Endothelial cell of umbilical vein (primary cell): ENCODE results near the gene CSMD2. TPM values are rescaled to one million over a fixed set of nuclear protein-coding genes. Genes with fewer than 3 reads are reported as not detected.

Experiments used
- BruUV-seq: library from RNA; stranded (reverse); fragments of 400-500 nt; replicated peaks from 2 replicates; lab custom pipeline; 2021; lab: Mats Ljungman, UMichigan
- CTCF ChIA-PET: fragments of 300-600, 350-600 bp; sonication (Branson Sonifier 250); formaldehyde crosslinking; loops from one replicate; lab custom pipeline; 2021; ENCODE audit warnings: antibody characterized with exemption, inconsistent platforms; lab: Charles Lee
- POLR2A ChIA-PET: fragments of 300-600, 350-600 bp; sonication (Branson Sonifier 250); formaldehyde crosslinking; loops from one replicate; lab custom pipeline; 2021; ENCODE audit warnings: antibody characterized with exemption, inconsistent platforms; lab: Charles Lee
- DNase-seq: peaks from one replicate; pipeline ENCODE4 v3.0.0-alpha.2; 2011; ENCODE audit warnings: low read depth, low spot score
- FAIRE-seq: peaks from 2 replicates; lab custom pipeline; 2011; peaks lifted over from hg19 to GRCh38; lab: Jason Lieb, UNC
- H2AFZ ChIP-seq: 2 replicates; pipeline ENCODE4 v1.6.0; 2012; ENCODE audit warnings: low read depth, low read length, control low read depth, inconsistent platforms
- H3K27ac ChIP-seq: 2 replicates; pipeline ENCODE4 v1.5.1; 2011; ENCODE audit warnings: low read depth, mild to moderate bottlenecking, control low read depth, low read length, moderate library complexity; ENCODE audit not compliant: insufficient read depth
- H3K27me3 ChIP-seq, 2 experiments: 2 replicates each; pipeline versions ENCODE4 v1.6.0 to v1.6.1; 2011; ENCODE audit warnings: low read length in 2 of 2, mixed read lengths in 1 of 2; ENCODE audit not compliant: control insufficient read depth in 2 of 2, insufficient read depth in 2 of 2
- H3K36me3 ChIP-seq, 2 experiments: 2 replicates in 1 of 2; 3 replicates in 1 of 2; pipeline ENCODE4 v1.5.1; 2011; ENCODE audit warnings: low read length in 2 of 2, mild to moderate bottlenecking in 1 of 2, moderate library complexity in 1 of 2; ENCODE audit not compliant: control insufficient read depth in 2 of 2, insufficient read depth in 2 of 2; ENCODE audit errors: extremely low read depth in 1 of 2
- H3K4me1 ChIP-seq: 3 replicates; pipeline ENCODE4 v1.5.1; 2011; ENCODE audit warnings: mild to moderate bottlenecking, low read length; ENCODE audit not compliant: control insufficient read depth, insufficient read depth; ENCODE audit errors: extremely low read depth
- H3K4me2 ChIP-seq: 2 replicates; pipeline ENCODE4 v1.6.1; 2011; ENCODE audit warnings: low read length, control low read depth, mixed read lengths; ENCODE audit not compliant: insufficient read depth
- H3K4me3 ChIP-seq, 3 experiments: fragments of 200-600 bp in 1 of 3; sonication (generic), shearing (Covaris generic) in 1 of 3; replicated peaks in 1 of 3; 2 replicates each; pipeline ENCODE4 v1.5.1; 2011 to 2016; ENCODE audit warnings: control low read depth in 3 of 3, low read length in 3 of 3, mild to moderate bottlenecking in 2 of 3, inconsistent platforms in 1 of 3, low read depth in 1 of 3, moderate library complexity in 1 of 3; ENCODE audit not compliant: insufficient read depth in 1 of 3
- H3K79me2 ChIP-seq: 2 replicates; pipeline ENCODE4 v1.6.0; 2012; ENCODE audit warnings: low read length, inconsistent platforms; ENCODE audit not compliant: control insufficient read depth, insufficient read depth
- H3K9ac ChIP-seq: replicated peaks from 2 replicates; pipeline ENCODE3; 2011; ENCODE audit warnings: low read length, control low read depth; ENCODE audit not compliant: insufficient read depth; ENCODE audit errors: extremely low read depth
- H3K9me1 ChIP-seq: replicated peaks from 3 replicates; pipeline ENCODE4 v1.6.0; 2011; ENCODE audit warnings: mild to moderate bottlenecking, low read length; ENCODE audit not compliant: control insufficient read depth, insufficient read depth; ENCODE audit errors: extremely low read depth
- H3K9me3 ChIP-seq: replicated peaks from 2 replicates; pipeline ENCODE4 v1.5.1; 2012; ENCODE audit warnings: low read length, inconsistent platforms; ENCODE audit not compliant: control insufficient read depth, insufficient read depth
- H4K20me1 ChIP-seq: replicated peaks from 2 replicates; pipeline ENCODE3; 2011; ENCODE audit warnings: mild to moderate bottlenecking, low read length; ENCODE audit not compliant: control insufficient read depth, insufficient read depth; ENCODE audit errors: extremely low read depth
- EZH2 ChIP-seq: IDR thresholded peaks from 2 replicates; pipeline ENCODE4 v1.6.1; 2012; ENCODE audit warnings: borderline replicate concordance, low read depth, mild to moderate bottlenecking, moderate library complexity, low read length, inconsistent platforms; ENCODE audit not compliant: severe bottlenecking
- FOS ChIP-seq: IDR thresholded peaks from 2 replicates; pipeline ENCODE4 v1.6.1; 2011; ENCODE audit warnings: mild to moderate bottlenecking, low read length, moderate library complexity, borderline replicate concordance; ENCODE audit not compliant: insufficient read depth
- GATA2 ChIP-seq: IDR thresholded peaks from 2 replicates; pipeline ENCODE4 v1.7.0; 2011; ENCODE audit warnings: low read depth, mild to moderate bottlenecking, moderate library complexity, mixed read lengths, low read length; ENCODE audit not compliant: insufficient read length, insufficient read depth
- JUN ChIP-seq: IDR thresholded peaks from 2 replicates; pipeline ENCODE4 v1.6.1; 2011; ENCODE audit warnings: borderline replicate concordance, low read depth; ENCODE audit not compliant: insufficient read length, insufficient read depth
- MYC ChIP-seq: IDR thresholded peaks from one replicate; pipeline ENCODE4 v1.6.1; 2011; ENCODE audit warnings: mild to moderate bottlenecking, low read depth, low read length
- POLR2A ChIP-seq: IDR thresholded peaks from 2 replicates; pipeline ENCODE4 v1.6.1; 2012; ENCODE audit warnings: low read depth, mild to moderate bottlenecking, control low read depth, low read length
- POLR2AphosphoS5 ChIP-seq: IDR thresholded peaks from 2 replicates; pipeline ENCODE4 v1.6.1; 2012; ENCODE audit warnings: low read depth, mild to moderate bottlenecking, control low read depth, low read length, moderate library complexity; ENCODE audit not compliant: insufficient read depth
- dilution Hi-C: fragments of 300-500 bp; cut with MboI; formaldehyde crosslinking; loops from one replicate; pipeline ENCODE4 v1.15.0; 2019; ENCODE audit warnings: low sequenced_read_pairs; ENCODE audit not compliant: extremely low pct_ligation_motif_present
- intact Hi-C: fragments of 100-400 bp; cut with micrococcal nuclease; formaldehyde crosslinking; loops from one replicate; pipeline ENCODE4 v1.10.0; 2022
- polyA plus RNA-seq, 4 experiments: library from polyadenylated mRNA; depleted of rRNA in 3 of 4; stranded (reverse) in 3 of 4; unstranded in 1 of 4; fragments of >200 nt; gene quantifications; 2 replicates each; pipeline versions ENCODE4 v1.2.1 to v1.2.3, GENCODE V29; 2011 to 2012; ENCODE audit warnings: missing spikeins in 1 of 4
- total RNA-seq: library from RNA; stranded (reverse); gene quantifications from 2 replicates; pipeline ENCODE4 v1.2.3, GENCODE V29; 2021
- TF ChIP-seq, protein P1 (sequence below): IDR thresholded peaks from 2 replicates; pipeline ENCODE4 v1.6.1; 2011; ENCODE audit not compliant: insufficient read depth, insufficient read length
- TF ChIP-seq, protein P2 (sequence below), 2 donors: IDR thresholded peaks; 1 replicate in 1 of 2; 2 replicates in 1 of 2; pipeline ENCODE4 v1.5.1; 2011; ENCODE audit warnings: low read length in 2 of 2, mild to moderate bottlenecking in 2 of 2, moderate library complexity in 2 of 2, control low read depth in 1 of 2, inconsistent platforms in 1 of 2, low read depth in 1 of 2; ENCODE audit not compliant: insufficient read depth in 1 of 2; ENCODE audit errors: extremely low read depth in 1 of 2

CSMD2 gene
- total and polyA plus RNA-seq, 2 donors (not counting 3 experiments of a cell fraction or from before 2014, with no cell fraction given) = under 0.01 TPM; not detected in 1

DNA sequence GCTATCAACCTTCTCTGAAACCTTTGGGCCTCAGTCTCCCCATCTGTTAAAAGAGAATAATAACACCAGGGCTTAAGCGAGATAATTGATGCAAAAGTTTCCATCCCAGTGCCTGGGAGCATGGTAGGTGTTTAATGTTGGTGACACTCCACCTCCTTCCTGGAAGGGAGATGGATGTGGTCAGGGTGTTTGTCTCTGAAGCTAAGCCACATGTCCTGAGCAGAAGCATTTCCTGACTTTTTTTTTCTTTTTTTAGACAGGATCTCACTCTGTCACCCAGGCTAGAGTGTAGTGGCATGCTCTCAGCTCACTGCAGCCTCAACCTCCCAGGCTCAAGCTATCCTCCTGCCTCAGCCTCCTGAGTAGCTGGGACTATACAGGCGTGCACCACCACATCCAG, 373.8 kb downstream of the CSMD2 start:
- no peaks in the 10 kb centered on the region for H4K20me1 ChIP-seq
- H3K9ac ChIP-seq = no peak overlapping the region
- dilution Hi-C loops (no loop called here), intact Hi-C loops (no loop called here)
- no peaks in the 10 kb centered on the region for H3K4me1 ChIP-seq
- ChIA-PET POLR2A (no interaction called here), CTCF (no interaction called here)
- no peaks in the 10 kb centered on the region for H3K36me3 ChIP-seq
- no peak overlapping the region for H3K4me3 ChIP-seq
- no peak overlapping the region for H2AFZ ChIP-seq
- H3K9me1 ChIP-seq = no peaks in the 10 kb centered on the region
- no peak for FAIRE-seq
- no peak for DNase-seq
- TF ChIP-seq, protein P1, sequence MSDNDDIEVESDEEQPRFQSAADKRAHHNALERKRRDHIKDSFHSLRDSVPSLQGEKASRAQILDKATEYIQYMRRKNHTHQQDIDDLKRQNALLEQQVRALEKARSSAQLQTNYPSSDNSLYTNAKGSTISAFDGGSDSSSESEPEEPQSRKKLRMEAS = no peak
- no peak for TF ChIP-seq EZH2
- no peak for TF ChIP-seq MYC
- TF ChIP-seq, protein P2, sequence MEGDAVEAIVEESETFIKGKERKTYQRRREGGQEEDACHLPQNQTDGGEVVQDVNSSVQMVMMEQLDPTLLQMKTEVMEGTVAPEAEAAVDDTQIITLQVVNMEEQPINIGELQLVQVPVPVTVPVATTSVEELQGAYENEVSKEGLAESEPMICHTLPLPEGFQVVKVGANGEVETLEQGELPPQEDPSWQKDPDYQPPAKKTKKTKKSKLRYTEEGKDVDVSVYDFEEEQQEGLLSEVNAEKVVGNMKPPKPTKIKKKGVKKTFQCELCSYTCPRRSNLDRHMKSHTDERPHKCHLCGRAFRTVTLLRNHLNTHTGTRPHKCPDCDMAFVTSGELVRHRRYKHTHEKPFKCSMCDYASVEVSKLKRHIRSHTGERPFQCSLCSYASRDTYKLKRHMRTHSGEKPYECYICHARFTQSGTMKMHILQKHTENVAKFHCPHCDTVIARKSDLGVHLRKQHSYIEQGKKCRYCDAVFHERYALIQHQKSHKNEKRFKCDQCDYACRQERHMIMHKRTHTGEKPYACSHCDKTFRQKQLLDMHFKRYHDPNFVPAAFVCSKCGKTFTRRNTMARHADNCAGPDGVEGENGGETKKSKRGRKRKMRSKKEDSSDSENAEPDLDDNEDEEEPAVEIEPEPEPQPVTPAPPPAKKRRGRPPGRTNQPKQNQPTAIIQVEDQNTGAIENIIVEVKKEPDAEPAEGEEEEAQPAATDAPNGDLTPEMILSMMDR (IDR thresholded peaks at IDR 0.05; ENCODE audit: extremely low read depth in 1 of 2, insufficient read depth in 1 of 2, low read depth in 1 of 2, low read length in 2 of 2) = no peak
- TF ChIP-seq GATA2 = no peak
- no peak for TF ChIP-seq JUN
- TF ChIP-seq POLR2A = no peak
- TF ChIP-seq FOS = no peak
- TF ChIP-seq POLR2AphosphoS5 = no peak
- no peaks in the 10 kb centered on the region for H3K79me2 ChIP-seq
- no peaks in the 10 kb centered on the region for H3K27me3 ChIP-seq
- no TSS peak for BruUV-seq
- H3K9me3 ChIP-seq = peaks cover 2% of the 10 kb centered on the region
- H3K4me2 ChIP-seq = no peak overlapping the region
- no peak overlapping the region for H3K27ac ChIP-seq
